Measurements from ENCODE around the gene ARHGAP8. TPM values are rescaled to one million over a fixed set of nuclear protein-coding genes. Genes with fewer than 3 reads are reported as not detected.
A peak's percentile ranks its signal among the peaks of the same experiment; 100 is the strongest.

The ARHGAP8 gene
- total RNA-seq, 1 donor from 2014 or later: 0.96 TPM

DNA sequence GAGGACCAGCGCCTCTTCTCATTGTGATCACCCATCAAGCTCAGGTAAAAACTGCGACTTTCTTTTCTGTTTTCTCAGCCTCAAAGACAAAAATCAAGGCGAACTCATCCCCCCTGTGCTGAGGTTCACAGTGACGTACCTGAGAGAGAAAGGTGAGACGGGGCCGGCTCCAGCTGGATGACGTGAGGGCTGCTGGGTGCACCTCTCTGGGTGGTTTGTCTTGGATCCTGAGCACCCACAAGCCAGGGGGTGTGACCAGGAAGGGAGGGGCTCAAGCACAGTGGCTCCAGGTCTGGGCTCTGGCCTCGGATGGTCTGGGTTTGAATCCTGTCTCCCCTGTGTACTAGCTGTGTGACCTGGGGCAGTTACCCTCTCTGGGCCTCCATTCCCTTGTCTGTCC is 92.8 kb downstream of the ARHGAP8 start:
- H3K9me3 Mint-ChIP-seq: peaks cover 3% of the 10 kb centered on the region
- no peak overlapping the region for H3K4me3 Mint-ChIP-seq
- TF ChIP-seq, protein P1, sequence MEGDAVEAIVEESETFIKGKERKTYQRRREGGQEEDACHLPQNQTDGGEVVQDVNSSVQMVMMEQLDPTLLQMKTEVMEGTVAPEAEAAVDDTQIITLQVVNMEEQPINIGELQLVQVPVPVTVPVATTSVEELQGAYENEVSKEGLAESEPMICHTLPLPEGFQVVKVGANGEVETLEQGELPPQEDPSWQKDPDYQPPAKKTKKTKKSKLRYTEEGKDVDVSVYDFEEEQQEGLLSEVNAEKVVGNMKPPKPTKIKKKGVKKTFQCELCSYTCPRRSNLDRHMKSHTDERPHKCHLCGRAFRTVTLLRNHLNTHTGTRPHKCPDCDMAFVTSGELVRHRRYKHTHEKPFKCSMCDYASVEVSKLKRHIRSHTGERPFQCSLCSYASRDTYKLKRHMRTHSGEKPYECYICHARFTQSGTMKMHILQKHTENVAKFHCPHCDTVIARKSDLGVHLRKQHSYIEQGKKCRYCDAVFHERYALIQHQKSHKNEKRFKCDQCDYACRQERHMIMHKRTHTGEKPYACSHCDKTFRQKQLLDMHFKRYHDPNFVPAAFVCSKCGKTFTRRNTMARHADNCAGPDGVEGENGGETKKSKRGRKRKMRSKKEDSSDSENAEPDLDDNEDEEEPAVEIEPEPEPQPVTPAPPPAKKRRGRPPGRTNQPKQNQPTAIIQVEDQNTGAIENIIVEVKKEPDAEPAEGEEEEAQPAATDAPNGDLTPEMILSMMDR (conservative IDR thresholded peaks at IDR 0.05): no peak
- no peak overlapping the region for H3K27ac Mint-ChIP-seq (ENCODE audit: unreplicated experiment)
- no peaks in the 10 kb centered on the region for H3K4me1 Mint-ChIP-seq
- no peaks in the 10 kb centered on the region for H3K36me3 Mint-ChIP-seq (ENCODE audit: low read depth)
- H3K27me3 Mint-ChIP-seq (ENCODE audit: low read depth): no peaks in the 10 kb centered on the region
- no peak for DNase-seq (ENCODE audit: low read depth, low spot score)

DNA sequence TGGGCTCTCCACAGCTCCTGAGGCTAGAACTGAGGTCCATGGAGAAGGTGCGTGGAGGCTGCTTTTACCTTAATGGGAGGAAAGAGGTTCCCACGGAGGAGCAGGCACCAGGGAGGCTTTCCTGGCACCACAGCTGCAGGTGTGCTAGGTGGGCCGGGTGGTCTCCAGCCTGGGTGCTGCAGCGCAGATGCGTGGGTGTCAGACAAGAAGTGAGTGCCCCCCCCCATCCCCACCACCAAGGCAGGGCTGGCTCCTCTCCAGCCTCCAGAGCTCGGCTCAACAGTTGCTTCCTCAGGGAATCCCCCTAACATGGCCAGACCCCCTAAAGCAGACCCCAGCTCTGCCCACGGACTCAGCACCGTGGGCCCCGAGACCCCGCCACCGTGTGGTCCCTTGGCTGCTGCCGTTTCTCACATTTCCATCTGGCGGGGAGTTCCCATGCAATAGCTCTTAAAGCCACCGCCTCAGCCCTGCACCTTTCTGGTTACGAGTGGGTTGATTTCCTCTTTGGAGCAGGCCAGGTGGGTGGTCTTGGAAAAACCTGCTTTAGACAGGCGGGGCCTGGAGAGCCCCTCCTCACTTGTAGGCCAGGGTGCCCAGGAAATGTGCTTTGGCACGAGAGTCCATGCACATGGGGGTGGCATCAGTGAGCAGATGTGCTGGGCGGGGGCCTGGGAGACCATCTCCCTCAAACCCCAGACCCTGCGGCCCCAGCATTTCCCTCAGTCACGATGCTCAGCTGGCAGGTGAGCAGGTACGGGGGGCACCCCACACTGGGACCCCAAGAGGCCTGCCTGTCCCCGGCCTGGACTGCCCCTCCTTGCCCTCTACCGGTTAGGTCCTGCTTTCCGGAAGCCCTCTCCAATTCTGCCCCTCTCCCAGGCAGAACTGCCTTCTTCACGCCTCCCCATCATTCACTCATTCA is 93.7 kb downstream of the ARHGAP8 start:
- H3K36me3 Mint-ChIP-seq (ENCODE audit: low read depth): no peaks in the 10 kb centered on the region
- no peak overlapping the region for H3K4me3 Mint-ChIP-seq
- no peak for DNase-seq (ENCODE audit: low read depth, low spot score)
- TF ChIP-seq, protein P1 (conservative IDR thresholded peaks at IDR 0.05): no peak
- no peaks in the 10 kb centered on the region for H3K27me3 Mint-ChIP-seq (ENCODE audit: low read depth)
- peaks cover 3% of the 10 kb centered on the region for H3K9me3 Mint-ChIP-seq
- no peaks in the 10 kb centered on the region for H3K4me1 Mint-ChIP-seq
- no peak overlapping the region for H3K27ac Mint-ChIP-seq (ENCODE audit: unreplicated experiment)

DNA sequence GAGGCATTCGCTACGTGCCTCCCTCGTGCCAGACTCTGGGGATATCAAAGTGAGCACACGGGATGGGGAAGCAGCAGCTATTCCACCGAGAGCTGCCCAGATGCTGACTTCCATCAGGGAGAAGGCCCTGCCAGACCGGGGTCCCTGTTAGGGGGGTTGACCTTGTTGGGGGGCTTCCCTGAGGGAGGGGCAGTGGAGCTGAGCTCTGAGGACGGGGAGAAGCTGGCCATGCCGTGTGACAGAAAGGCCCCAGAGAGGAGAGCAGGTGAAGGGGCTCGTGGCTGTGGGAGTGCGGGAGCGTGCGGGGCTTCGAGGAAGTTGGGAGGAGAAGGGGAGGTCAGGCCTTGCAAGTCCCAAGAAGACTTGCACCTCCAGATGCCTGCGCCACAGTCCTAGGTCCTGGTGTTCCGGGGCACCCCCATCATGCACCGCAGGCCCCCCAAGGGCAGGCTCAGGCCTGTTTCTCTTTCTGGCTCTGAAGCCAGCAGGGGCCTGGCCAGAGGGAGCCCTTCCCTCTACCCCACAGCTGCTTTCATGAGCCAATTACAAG is 94.4 kb downstream of the ARHGAP8 start:
- TF ChIP-seq, protein P1 (conservative IDR thresholded peaks at IDR 0.05): no peak
- H3K27ac Mint-ChIP-seq (ENCODE audit: unreplicated experiment): peak overlapping the region; percentile 57
- H3K36me3 Mint-ChIP-seq (ENCODE audit: low read depth): no peaks in the 10 kb centered on the region
- H3K4me3 Mint-ChIP-seq: no peak overlapping the region
- no peaks in the 10 kb centered on the region for H3K4me1 Mint-ChIP-seq
- peaks cover 3% of the 10 kb centered on the region for H3K9me3 Mint-ChIP-seq
- H3K27me3 Mint-ChIP-seq (ENCODE audit: low read depth): no peaks in the 10 kb centered on the region
- DNase-seq (ENCODE audit: low read depth, low spot score): no peak

DNA sequence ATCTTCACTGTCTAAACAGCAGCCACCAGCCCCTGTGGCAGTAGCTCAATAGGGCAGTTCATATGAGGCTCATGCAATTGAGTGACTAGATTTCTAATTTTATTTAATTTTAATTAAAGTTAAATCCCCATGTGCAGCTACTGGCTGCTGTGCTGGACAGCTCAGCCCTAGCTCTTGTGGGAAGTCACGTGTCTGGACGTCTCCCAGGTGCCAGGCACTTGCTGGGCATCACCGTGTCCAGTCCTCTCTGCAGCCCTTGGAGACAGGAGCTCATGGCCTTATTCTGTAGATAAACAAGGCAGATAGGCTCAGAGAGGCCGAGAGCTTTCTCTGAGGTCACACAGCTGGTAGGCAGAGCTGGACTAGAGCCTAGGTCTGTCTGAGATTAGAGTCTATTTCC is 95.0 kb downstream of the ARHGAP8 start:
- H3K36me3 Mint-ChIP-seq (ENCODE audit: low read depth): no peaks in the 10 kb centered on the region
- H3K4me1 Mint-ChIP-seq: no peaks in the 10 kb centered on the region
- H3K27me3 Mint-ChIP-seq (ENCODE audit: low read depth): no peaks in the 10 kb centered on the region
- TF ChIP-seq, protein P1 (conservative IDR thresholded peaks at IDR 0.05): no peak
- DNase-seq (ENCODE audit: low read depth, low spot score): no peak
- H3K4me3 Mint-ChIP-seq: no peak overlapping the region
- no peak overlapping the region for H3K27ac Mint-ChIP-seq (ENCODE audit: unreplicated experiment)
- H3K9me3 Mint-ChIP-seq: peaks cover 3% of the 10 kb centered on the region

DNA sequence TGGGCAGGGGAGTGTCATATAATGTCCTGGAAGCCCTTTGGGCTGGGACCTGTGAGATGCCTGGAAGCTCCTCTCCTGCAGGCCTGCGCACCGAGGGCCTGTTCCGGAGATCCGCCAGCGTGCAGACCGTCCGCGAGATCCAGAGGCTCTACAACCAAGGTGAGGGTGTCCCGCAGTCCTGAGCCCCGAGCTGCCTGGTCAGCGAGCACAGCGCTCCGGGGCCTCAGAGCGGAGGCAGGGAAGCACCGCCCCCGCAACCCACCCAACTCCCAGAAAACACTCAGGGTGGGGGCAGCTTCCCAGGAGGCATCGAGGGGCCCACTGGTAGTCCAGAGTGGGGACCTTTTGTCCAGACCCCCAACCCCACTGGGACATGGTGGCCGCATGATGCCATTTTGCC is 95.5 kb downstream of the ARHGAP8 start:
- Mint-ChIP-seq H3K4me3 (no peak overlapping the region), H3K27ac (ENCODE audit: unreplicated experiment) (no peak overlapping the region), H3K9me3 (peaks cover 3% of the 10 kb centered on the region), H3K27me3 (ENCODE audit: low read depth) (no peaks in the 10 kb centered on the region), H3K36me3 (ENCODE audit: low read depth) (no peaks in the 10 kb centered on the region), H3K4me1 (no peaks in the 10 kb centered on the region)
- TF ChIP-seq, protein P1 (conservative IDR thresholded peaks at IDR 0.05): no peak
- DNase-seq (ENCODE audit: low read depth, low spot score): no peak

Measured in neural crest cell (in vitro differentiated cells).